AG08396 (cell line): ENCODE measurements around the gene CERS4.
A peak's percentile ranks its signal among the peaks of the same experiment; 100 is the strongest.
"Not testable (repeated sequence)": the region's sequence is repeated elsewhere in the genome, so short reads cannot be mapped to it uniquely, and the experiment has no call there.

Experiments used
- DNase-seq: peaks from one replicate; pipeline ENCODE4 v3.0.0; 2012; ENCODE audit warnings: low spot score, mixed read lengths

Gene CERS4

DNA sequence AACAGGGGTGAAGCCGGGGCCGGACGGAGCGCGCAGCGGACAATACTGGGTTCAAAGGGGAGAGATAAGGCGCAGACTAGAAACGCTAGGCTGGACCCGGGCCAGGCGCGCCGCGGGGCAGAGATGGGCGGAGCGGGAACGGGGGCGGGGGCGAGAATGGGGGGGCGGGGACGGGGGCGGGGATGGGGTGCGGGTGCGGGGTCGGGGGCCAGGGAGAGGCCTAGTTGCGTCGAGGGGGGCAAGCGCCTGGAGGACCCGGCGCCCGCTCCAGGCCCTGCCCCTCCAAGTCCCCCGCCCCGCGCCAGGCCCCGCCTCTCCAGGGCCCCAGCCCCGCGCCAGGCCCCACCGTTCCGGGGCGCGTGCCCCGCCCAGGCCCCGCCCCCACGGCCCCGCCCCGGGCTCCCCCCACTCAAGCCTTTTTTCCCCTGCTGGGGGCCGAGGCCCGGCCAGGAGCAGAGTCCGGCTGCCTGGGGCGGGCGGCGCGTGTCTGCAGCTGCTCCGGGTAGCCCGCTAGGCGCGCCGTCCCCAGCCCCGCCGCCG is at the start of gene CERS4:
Gene CERS4, plus strand, starts transcription at position 449 of the 540 bp plus-strand sequence. CDS start 41,707 bp downstream, outside the sequence.
- peak; percentile 62 for DNase-seq

DNA sequence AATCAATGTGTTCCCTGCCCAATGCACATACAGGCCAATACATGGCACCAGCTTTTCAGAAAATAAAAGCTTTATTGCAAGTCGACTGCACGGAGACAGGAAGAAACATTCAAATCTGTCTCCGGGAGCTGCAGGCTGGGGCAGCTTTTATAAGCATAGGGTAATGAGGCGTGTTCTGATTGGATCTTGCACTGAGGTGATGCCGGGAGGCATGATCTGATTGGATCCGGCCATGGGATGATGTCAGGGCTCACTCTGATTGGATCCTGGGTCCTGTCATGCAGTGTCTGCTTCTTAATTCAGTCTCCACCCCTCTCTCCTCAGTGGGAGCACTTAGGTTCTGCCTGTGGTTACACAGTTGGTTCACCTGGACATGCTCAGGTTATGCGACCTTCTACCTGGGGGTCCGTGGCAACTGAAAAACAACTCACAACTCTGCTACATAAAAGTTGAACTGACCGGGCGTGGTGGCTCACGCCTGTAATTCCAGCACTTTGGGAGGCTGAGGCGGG is 48.0 kb upstream of the CERS4 start:
- DNase-seq: no peak

DNA sequence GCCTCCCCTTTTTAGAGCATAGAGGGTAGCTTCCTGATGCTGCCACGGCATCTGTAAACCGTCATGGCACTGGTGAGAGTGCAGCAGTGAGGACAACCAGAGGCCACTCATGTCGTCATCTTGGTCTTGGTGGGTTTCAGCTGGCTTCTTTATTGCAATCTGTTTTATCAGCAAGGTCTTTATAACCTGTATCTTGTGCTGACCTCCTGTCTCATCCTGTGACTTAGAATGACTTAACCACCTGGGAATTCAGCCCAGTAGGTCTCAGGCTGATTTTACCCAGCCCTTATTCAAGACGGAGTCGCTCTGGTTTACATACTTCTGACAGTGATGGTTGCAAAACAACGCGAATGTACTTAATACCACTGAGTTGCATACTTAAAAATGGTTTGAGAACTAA is 45.4 kb upstream of the CERS4 start:
- DNase-seq: no peak

- no peak for DNase-seq
These were observed 41.2 kb upstream of the CERS4 start for GRCh38 chr19:8167985-8168384.

- no peak for DNase-seq
These were observed 40.6 kb upstream of the CERS4 start for GRCh38 chr19:8168537-8168936.

DNA sequence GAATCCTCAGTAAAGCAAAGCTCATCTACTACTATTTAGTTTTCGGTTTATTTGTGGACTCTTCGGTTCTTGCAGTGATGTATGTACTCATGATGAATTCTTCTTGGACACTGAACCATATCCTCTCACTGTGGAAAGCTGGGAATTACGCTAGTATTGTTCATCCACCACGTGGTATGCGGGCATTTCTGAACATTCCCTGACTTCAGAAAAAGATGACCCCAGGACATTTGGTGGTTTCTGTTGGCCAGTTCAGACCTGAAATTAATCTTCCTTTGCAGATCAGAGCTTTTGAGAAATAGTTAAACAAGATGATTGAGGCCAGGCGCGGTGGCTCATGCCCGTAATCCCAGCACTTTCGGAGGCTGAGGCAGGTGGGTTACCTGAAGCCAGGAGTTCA is 34.5 kb upstream of the CERS4 start:
- no peak for DNase-seq

- DNase-seq: no peak
These were observed 29.2 kb upstream of the CERS4 start for GRCh38 chr19:8180018-8180417.

- DNase-seq: no peak
These were observed 24.9 kb upstream of the CERS4 start for GRCh38 chr19:8184274-8184673.

DNA sequence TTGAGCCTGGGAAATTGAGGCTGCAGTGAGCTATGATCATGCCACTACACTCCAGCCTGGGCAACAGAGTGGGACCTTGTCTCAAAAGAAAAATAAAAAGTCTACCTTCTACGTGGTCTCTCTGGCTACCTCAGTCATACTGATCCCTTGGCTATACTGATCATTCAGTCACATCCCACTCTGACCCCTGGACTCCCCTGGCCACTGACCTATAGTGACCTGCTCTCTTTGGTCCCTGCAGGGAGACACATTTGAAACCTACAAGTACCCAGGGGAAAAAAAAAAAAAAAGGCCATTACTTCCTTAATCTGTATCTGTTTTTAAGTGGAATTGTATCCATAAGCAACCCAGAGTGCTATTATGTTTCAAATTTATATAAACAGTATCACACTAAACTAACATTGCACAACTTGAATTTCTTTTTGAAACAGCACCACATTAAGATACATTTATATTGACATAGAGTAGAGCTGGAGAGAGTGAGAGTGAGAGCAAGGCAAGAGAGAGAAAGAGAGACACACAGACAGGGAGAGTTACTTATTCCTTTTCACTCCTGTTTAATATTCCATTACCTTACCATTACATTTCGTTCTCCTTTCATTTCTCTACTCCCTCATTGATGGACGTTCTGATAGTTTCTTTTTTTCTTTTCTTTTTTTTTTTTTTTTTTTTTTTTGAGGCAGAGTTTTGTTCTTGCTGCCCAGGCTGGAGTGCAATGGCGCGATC is 23.7 kb upstream of the CERS4 start:
- no peak for DNase-seq

DNA sequence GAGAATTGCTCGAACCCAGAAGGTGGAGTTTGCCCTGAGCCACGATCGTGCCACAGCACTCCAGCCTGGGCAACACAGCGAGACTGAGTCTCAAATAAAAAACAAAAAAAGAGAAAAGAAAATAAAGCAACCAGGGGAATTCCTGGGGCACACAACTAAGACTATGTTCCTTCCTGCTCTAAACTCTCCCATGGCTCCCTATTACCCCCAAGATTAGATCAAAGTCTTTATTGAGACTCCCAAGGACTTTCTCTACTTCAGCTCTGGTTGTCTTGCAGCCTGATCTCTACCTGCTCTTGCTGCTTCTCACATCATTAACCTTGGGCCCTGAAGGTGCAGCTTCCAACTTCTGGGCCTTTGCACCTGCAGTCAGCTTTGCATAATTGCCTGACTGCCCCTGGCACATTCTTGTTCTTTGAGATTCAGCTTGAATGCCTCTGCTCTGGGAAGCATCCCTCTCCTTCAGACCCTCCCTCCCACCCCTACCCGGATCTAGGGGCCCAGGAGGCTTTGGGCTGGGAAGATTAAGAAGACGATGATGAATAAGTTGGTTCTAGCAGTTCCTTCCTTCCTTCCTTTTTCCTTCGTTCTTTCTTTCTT is 16.8 kb upstream of the CERS4 start:
- DNase-seq: no peak

- DNase-seq: no peak
These were observed 14.5 kb upstream of the CERS4 start for GRCh38 chr19:8194528-8195267.

GRCh38 chr19:8196271-8196927 is 12.8 kb upstream of the CERS4 start:
- no peak for DNase-seq

- DNase-seq: not testable (repeated sequence)
These were observed 5.7 kb upstream of the CERS4 start for GRCh38 chr19:8203288-8204120.

- DNase-seq: no peak
These were observed 4.2 kb upstream of the CERS4 start for GRCh38 chr19:8204961-8205360.

GRCh38 chr19:8206147-8207087 is 2.8 kb upstream of the CERS4 start:
- no peak for DNase-seq

DNA sequence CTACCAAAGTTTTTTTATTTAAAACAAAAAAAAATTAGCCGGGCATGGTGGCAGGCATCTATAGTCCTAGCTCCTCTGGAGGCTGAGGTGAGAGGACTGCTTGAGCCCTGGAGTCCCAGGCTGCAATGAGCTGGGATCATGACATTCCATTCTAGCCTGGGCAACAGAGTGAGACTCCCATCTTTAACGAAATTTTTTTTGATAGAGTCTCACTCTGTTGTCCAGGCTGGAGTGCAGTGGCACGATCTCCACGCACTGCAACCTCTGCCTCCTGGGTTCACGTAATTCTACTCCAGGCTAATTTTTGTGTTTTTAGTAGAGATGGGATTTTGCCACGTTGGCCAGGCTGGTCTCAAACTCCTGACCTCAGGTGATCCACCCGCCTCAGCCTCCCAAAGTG is 1.8 kb upstream of the CERS4 start:
- DNase-seq: not testable (repeated sequence)

- no peak for DNase-seq
These were observed 850 bp upstream of the CERS4 start for GRCh38 chr19:8208119-8208921.

DNA sequence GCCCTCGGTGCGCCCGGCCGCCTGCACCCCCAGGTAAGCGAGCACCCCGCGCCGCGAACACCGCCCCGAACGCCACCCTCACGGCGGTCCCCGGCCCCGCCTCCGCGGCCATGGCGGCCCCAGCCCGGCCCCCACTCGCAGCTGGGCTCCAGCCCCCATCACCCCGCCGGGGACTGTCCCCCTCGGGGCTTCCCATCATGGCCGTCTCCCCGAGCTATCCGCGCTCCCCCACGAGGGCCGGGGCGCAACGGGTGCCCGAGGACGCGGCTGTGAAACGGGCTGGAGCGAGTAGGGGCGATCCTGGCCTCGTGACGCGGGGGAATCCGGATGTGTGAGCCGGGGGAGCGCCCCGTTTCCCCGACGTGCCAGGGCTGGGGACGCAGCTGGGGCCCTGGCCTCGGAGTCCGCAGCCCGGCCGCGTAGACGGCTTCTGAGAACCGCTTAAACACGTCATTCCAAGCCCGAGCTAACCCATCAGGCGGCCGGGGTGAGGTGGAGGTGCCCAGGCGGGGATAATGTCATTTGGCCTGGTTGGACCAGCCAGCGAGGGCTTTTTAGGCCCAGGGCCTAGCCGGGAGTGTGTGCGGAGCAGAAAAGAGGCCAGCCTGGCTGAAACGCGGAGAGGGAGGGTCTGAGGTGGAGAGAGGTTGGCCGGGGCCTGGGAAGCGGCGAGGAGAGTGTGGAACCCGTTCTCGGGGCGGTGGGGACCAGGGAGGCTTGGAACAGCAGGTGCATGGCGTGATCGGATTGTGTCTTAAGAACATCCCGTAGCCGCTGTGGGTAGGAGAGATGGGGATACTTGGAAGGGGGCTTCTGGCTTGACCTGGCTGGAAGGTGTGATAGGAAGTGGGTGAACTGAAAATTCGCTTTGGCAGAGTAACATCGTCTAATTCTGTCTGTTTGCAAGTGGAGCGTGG is 550 bp downstream of the CERS4 start:
- DNase-seq: peak; percentile 34
